ENCODE measurements around the gene RNF169. TPM values are rescaled to one million over a fixed set of nuclear protein-coding genes. Genes with fewer than 3 reads are reported as not detected.
A peak's percentile ranks its signal among the peaks of the same experiment; 100 is the strongest.

RNF169 gene
- total and polyA plus RNA-seq, 2 of the 4 experiments (the other 2 are of a cell fraction) = 3.6 to 23.3 TPM

DNA sequence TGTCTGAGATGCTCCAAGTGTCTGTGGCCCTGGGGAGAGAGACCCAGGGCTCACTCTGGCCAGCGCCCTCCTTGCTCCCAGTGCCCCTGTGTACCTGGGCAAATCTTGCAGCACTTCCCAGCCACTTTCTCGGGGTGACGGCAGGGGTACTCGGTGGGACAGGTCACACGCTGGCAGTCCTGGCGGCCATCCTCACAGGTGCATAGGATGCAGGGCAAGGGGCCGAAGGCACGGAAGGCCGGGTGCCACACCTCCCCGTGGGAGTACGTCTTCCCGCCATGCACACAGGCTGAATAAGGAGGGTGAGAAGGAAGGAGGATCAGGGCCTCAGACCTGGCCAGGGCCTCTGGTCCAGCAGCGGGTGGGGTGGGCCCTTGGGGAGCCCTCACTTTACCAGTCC lies 45.4 kb upstream of the RNF169 start:
- H4K5ac ChIP-seq (ENCODE audit: low read depth, low read length) = peak overlapping the region; percentile 1; the same call in 1 of the 2 replicates
- H3K79me1 ChIP-seq (ENCODE audit: low read depth in 1 of 2, low read length in 2 of 2) = no peaks in the 10 kb centered on the region
- no peak overlapping the region for H3K9ac ChIP-seq (ENCODE audit: low read depth, low read length)
- WGBS, 2 experiments (ENCODE audit: extremely low coverage in 2 of 2, insufficient read length in 1 of 2) = 93% methylated on average over 5 of the region's 13 CpGs; no CpG with 5 or more reads in 1 of the 2 experiments
- no peaks in the 10 kb centered on the region for H3K36me3 ChIP-seq (ENCODE audit: control insufficient read depth, insufficient read depth, low read length)
- H4K8ac ChIP-seq (ENCODE audit: low read depth in 2 of 2, low read length in 2 of 2) = no peak overlapping the region
- peak overlapping the region; percentile 46 for H2BK120ac ChIP-seq (ENCODE audit: low read depth, low read length)
- no peak overlapping the region for H3K23ac ChIP-seq (ENCODE audit: low read depth, low read length)
- H3K4me1 ChIP-seq (ENCODE audit: control insufficient read depth, insufficient read depth, low read length) = 0 out of 2 replicates have a peak, but pooled peaks cover 2% of the 10 kb centered on the region
- no peaks in the 10 kb centered on the region for H3K27me3 ChIP-seq (ENCODE audit: control insufficient read depth, insufficient read depth, low read length)
- no peak overlapping the region for H3K27ac ChIP-seq (ENCODE audit: insufficient read depth, low read length)
- no peak overlapping the region for H2AFZ ChIP-seq (replicated peaks; ENCODE audit: low read length, poor library complexity)
- no peak overlapping the region for H4K91ac ChIP-seq (ENCODE audit: insufficient read depth, low read depth, low read length)
- no peak overlapping the region for H3K18ac ChIP-seq (ENCODE audit: low read depth, low read length)
- in situ Hi-C loops (cut with MboI; ENCODE audit: low sequenced_read_pairs) (no loop called here), intact Hi-C loops (cut with micrococcal nuclease) (no loop called here), dilution Hi-C loops (cut with HindIII; ENCODE audit: low sequenced_read_pairs, unreplicated experiment) (no loop called here)
- no peak overlapping the region for H3K4me2 ChIP-seq (ENCODE audit: low read depth, low read length)
- H4K20me1 ChIP-seq (ENCODE audit: insufficient read depth, low read length) = no peaks in the 10 kb centered on the region
- no peak overlapping the region for H3K4ac ChIP-seq (ENCODE audit: low read depth, low read length)
- H3K9me3 ChIP-seq (ENCODE audit: control insufficient read depth, insufficient read depth, low read length) = no peaks in the 10 kb centered on the region
- H3K4me3 ChIP-seq (ENCODE audit: insufficient read depth, low read depth, low read length) = no peak overlapping the region
- no peak overlapping the region for H2BK20ac ChIP-seq (ENCODE audit: low read depth, low read length)
- no peak overlapping the region for H3K56ac ChIP-seq (ENCODE audit: extremely low read depth, insufficient read depth, low read length)
- no peak overlapping the region for H2BK5ac ChIP-seq (ENCODE audit: low read depth, low read length, poor library complexity, severe bottlenecking)
- 0 out of 2 replicates have a peak, but pooled peaks cover 4% of the 10 kb centered on the region for H3K9me1 ChIP-seq (ENCODE audit: insufficient read depth, low read length)
- ChIA-PET POLR2A (ENCODE audit: unreplicated experiment) (no interaction called here), CTCF (interaction anchor here (0.9 to 7.0 kb wide), 5 partner anchors 12 to 68 kb away, joined by 3 to 66 read pairs (median 4); no protein-coding TSS in a partner anchor)
- TF ChIP-seq BHLHE40 (IDR thresholded peaks at IDR 0.05; ENCODE audit: low read depth, low read length) = no peak
- TF ChIP-seq, protein P1, sequence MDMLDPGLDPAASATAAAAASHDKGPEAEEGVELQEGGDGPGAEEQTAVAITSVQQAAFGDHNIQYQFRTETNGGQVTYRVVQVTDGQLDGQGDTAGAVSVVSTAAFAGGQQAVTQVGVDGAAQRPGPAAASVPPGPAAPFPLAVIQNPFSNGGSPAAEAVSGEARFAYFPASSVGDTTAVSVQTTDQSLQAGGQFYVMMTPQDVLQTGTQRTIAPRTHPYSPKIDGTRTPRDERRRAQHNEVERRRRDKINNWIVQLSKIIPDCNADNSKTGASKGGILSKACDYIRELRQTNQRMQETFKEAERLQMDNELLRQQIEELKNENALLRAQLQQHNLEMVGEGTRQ (IDR thresholded peaks at IDR 0.05; ENCODE audit: low read depth, low read length) = no peak
- TF ChIP-seq MAZ (IDR thresholded peaks at IDR 0.05; ENCODE audit: borderline replicate concordance, low read depth, low read length) = no peak
- TF ChIP-seq CEBPB (IDR thresholded peaks at IDR 0.05; ENCODE audit: low read depth, low read length) = no peak
- TF ChIP-seq CHD1 (IDR thresholded peaks at IDR 0.05; ENCODE audit: low read depth, low read length) = no peak
- TF ChIP-seq RFX5 (IDR thresholded peaks at IDR 0.05; ENCODE audit: low read depth, low read length) = no peak
- TF ChIP-seq SMC3 (IDR thresholded peaks at IDR 0.05; ENCODE audit: low read depth, low read length) = no peak
- TF ChIP-seq, protein P2, sequence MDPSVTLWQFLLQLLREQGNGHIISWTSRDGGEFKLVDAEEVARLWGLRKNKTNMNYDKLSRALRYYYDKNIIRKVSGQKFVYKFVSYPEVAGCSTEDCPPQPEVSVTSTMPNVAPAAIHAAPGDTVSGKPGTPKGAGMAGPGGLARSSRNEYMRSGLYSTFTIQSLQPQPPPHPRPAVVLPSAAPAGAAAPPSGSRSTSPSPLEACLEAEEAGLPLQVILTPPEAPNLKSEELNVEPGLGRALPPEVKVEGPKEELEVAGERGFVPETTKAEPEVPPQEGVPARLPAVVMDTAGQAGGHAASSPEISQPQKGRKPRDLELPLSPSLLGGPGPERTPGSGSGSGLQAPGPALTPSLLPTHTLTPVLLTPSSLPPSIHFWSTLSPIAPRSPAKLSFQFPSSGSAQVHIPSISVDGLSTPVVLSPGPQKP (IDR thresholded peaks at IDR 0.05; ENCODE audit: borderline replicate concordance, low read depth, low read length) = no peak
- no peak for TF ChIP-seq MAFK (IDR thresholded peaks at IDR 0.05; ENCODE audit: low read depth, low read length)
- no peak for TF ChIP-seq FOS (IDR thresholded peaks at IDR 0.05; ENCODE audit: low read depth, low read length)
- TF ChIP-seq, protein P3, sequence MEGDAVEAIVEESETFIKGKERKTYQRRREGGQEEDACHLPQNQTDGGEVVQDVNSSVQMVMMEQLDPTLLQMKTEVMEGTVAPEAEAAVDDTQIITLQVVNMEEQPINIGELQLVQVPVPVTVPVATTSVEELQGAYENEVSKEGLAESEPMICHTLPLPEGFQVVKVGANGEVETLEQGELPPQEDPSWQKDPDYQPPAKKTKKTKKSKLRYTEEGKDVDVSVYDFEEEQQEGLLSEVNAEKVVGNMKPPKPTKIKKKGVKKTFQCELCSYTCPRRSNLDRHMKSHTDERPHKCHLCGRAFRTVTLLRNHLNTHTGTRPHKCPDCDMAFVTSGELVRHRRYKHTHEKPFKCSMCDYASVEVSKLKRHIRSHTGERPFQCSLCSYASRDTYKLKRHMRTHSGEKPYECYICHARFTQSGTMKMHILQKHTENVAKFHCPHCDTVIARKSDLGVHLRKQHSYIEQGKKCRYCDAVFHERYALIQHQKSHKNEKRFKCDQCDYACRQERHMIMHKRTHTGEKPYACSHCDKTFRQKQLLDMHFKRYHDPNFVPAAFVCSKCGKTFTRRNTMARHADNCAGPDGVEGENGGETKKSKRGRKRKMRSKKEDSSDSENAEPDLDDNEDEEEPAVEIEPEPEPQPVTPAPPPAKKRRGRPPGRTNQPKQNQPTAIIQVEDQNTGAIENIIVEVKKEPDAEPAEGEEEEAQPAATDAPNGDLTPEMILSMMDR (conservative IDR thresholded peaks at IDR 0.05; ENCODE audit: low read depth, low read length) = no peak
- no peak for TF ChIP-seq NFE2L2 (IDR thresholded peaks at IDR 0.05; ENCODE audit: low read depth, low read length)
- TF ChIP-seq RAD21 (IDR thresholded peaks at IDR 0.05; ENCODE audit: low read length) = no peak
- no peak for TF ChIP-seq POLR2A (IDR thresholded peaks at IDR 0.05; ENCODE audit: low read depth, low read length)
- no peak for TF ChIP-seq MXI1 (IDR thresholded peaks at IDR 0.05; ENCODE audit: borderline replicate concordance, low read depth, low read length)
- no peak for TF ChIP-seq RCOR1 (IDR thresholded peaks at IDR 0.05; ENCODE audit: insufficient replicate concordance, low read length)
- DNase-seq = no peak
- no peak overlapping the region for H2AK9ac ChIP-seq (replicated peaks; ENCODE audit: low read depth, low read length, poor library complexity)
- peak overlapping the region; percentile 59 for H2AK5ac ChIP-seq (ENCODE audit: low read depth, low read length)
- BruUV-seq (replicated peaks) = no TSS peak
- no peak overlapping the region for H3K14ac ChIP-seq (replicated peaks; ENCODE audit: low read depth, low read length)
- no peak for ATAC-seq (ENCODE audit: low read depth)
- H2BK15ac ChIP-seq (ENCODE audit: low read depth, low read length) = 0 out of 3 replicates have a peak overlapping the region, but pooled peaks have one; percentile 24
